SK-N-SH treated with all-trans-retinoic acid at 6 μM for 48 hours (cell line): ENCODE data around the gene KCNQ5.

Experiments used
- ATAC-seq: fragments of 200-7000 bp; cut with Tn5 transposase; 3 replicates; pipeline ENCODE4 v1.9.1; 2020; ENCODE audit warnings: mild to moderate bottlenecking, moderate library complexity
- ARNTL ChIP-seq: fragments of 450-650 bp; formaldehyde crosslinking; IDR thresholded peaks from 2 replicates; pipeline ENCODE4 v1.5.0; 2020; ENCODE audit warnings: low read depth, mild to moderate bottlenecking, moderate library complexity, borderline replicate concordance
- BACH2 ChIP-seq: fragments of 250-450 bp; sonication (Bioruptor Pico); IDR thresholded peaks from 2 replicates; pipeline ENCODE4 v1.9.0; 2021; ENCODE audit warnings: mild to moderate bottlenecking, borderline replicate concordance
- CREB5 ChIP-seq: fragments of 250-450 bp; sonication (Bioruptor Pico); IDR thresholded peaks from 2 replicates; pipeline ENCODE4 v1.5.1; 2020; ENCODE audit warnings: low read depth, mild to moderate bottlenecking, moderate library complexity
- CSDC2 ChIP-seq: fragments of 250-450 bp; sonication (Bioruptor Pico); IDR thresholded peaks from 2 replicates; pipeline ENCODE4 v1.5.0; 2020; ENCODE audit warnings: mild to moderate bottlenecking, moderate library complexity
- ESRRG ChIP-seq: fragments of 250-450 bp; sonication (Bioruptor Pico); IDR thresholded peaks from 2 replicates; pipeline ENCODE4 v1.6.1; 2021; ENCODE audit warnings: mild to moderate bottlenecking
- GLIS3 ChIP-seq: fragments of 250-450 bp; sonication (Bioruptor Pico); IDR thresholded peaks from 2 replicates; pipeline ENCODE4 v1.5.0; 2020; ENCODE audit warnings: mild to moderate bottlenecking, moderate library complexity
- ISL1 ChIP-seq: fragments of 250-450 bp; sonication (Bioruptor Pico); IDR thresholded peaks from 2 replicates; pipeline ENCODE4 v2.1.2; 2022; ENCODE audit warnings: mild to moderate bottlenecking, moderate library complexity
- OSR1 ChIP-seq: fragments of 250-450 bp; sonication (Bioruptor Pico); IDR thresholded peaks from 2 replicates; pipeline ENCODE4 v1.8.0; 2022; ENCODE audit warnings: moderate library complexity, mild to moderate bottlenecking, inconsistent platforms
- PATZ1 ChIP-seq: fragments of 250-450 bp; sonication (Bioruptor Pico); IDR thresholded peaks from 2 replicates; pipeline ENCODE4 v1.8.0; 2020; ENCODE audit warnings: mild to moderate bottlenecking, moderate library complexity, borderline replicate concordance
- POU6F1 ChIP-seq: fragments of 250-450 bp; sonication (Bioruptor Pico); IDR thresholded peaks from 2 replicates; pipeline ENCODE4 v1.8.0; 2021; ENCODE audit warnings: low read depth, mild to moderate bottlenecking, moderate library complexity, borderline replicate concordance
- PPARA ChIP-seq: fragments of 250-450 bp; sonication (Bioruptor Pico); IDR thresholded peaks from 2 replicates; pipeline ENCODE4 v1.5.0; 2020; ENCODE audit warnings: mild to moderate bottlenecking, borderline replicate concordance
- RARB ChIP-seq: fragments of 250-450 bp; sonication (Bioruptor Pico); IDR thresholded peaks from 2 replicates; pipeline ENCODE4 v1.8.0; 2021; ENCODE audit warnings: mild to moderate bottlenecking, moderate library complexity
- SNAI2 ChIP-seq: fragments of 250-450 bp; sonication (Bioruptor Pico); IDR thresholded peaks from 2 replicates; pipeline ENCODE4 v1.5.0; 2020; ENCODE audit warnings: mild to moderate bottlenecking, moderate library complexity
- TOX ChIP-seq: fragments of 250-450 bp; sonication (Bioruptor Pico); IDR thresholded peaks from 2 replicates; pipeline ENCODE4 v1.8.0; 2021; ENCODE audit warnings: mild to moderate bottlenecking, moderate library complexity, borderline replicate concordance
- TSHZ2 ChIP-seq: fragments of 250-450 bp; sonication (Bioruptor Pico); IDR thresholded peaks from 2 replicates; pipeline ENCODE4 v1.5.0; 2020; ENCODE audit warnings: mild to moderate bottlenecking, moderate library complexity
- ZFP3 ChIP-seq: fragments of 250-450 bp; sonication (Bioruptor Pico); IDR thresholded peaks from 2 replicates; pipeline ENCODE4 v1.5.0; 2020; ENCODE audit warnings: mild to moderate bottlenecking, moderate library complexity
- ZNF565 ChIP-seq: fragments of 450-650 bp; formaldehyde crosslinking; conservative IDR thresholded peaks from 2 replicates; pipeline ENCODE4 v1.5.0; 2020; ENCODE audit warnings: low read depth, mild to moderate bottlenecking, moderate library complexity
- ZNF70 ChIP-seq: fragments of 450-650 bp; formaldehyde crosslinking; IDR thresholded peaks from 2 replicates; pipeline ENCODE4 v1.5.0; 2020; ENCODE audit warnings: mild to moderate bottlenecking, moderate library complexity
- ZNF8 ChIP-seq: fragments of 450-650 bp; formaldehyde crosslinking; IDR thresholded peaks from 2 replicates; pipeline ENCODE4 v1.5.0; 2020; ENCODE audit warnings: mild to moderate bottlenecking, moderate library complexity

KCNQ5 gene

GRCh38 chr6:72841195-72841594, 219.3 kb downstream of the KCNQ5 start:
- ATAC-seq = no peak
- TF ChIP-seq SNAI2 = no peak
- TF ChIP-seq ZFP3 (CRISPR knock-in tag) = no peak
- TF ChIP-seq ZNF8 (CRISPR knock-in tag) = no peak
- no peak for TF ChIP-seq ISL1 (CRISPR knock-in tag)
- no peak for TF ChIP-seq GLIS3 (CRISPR knock-in tag)
- TF ChIP-seq CSDC2 = no peak
- no peak for TF ChIP-seq ZNF70 (CRISPR knock-in tag)
- TF ChIP-seq OSR1 (CRISPR knock-in tag) = no peak
- TF ChIP-seq TOX (CRISPR knock-in tag) = no peak
- TF ChIP-seq PATZ1 (CRISPR knock-in tag) = no peak
- TF ChIP-seq RARB (CRISPR knock-in tag) = no peak
- TF ChIP-seq CREB5 (CRISPR knock-in tag) = no peak

- TF ChIP-seq ZNF565 = no peak
- TF ChIP-seq ISL1 (CRISPR knock-in tag) = no peak
- TF ChIP-seq CSDC2 = no peak
- TF ChIP-seq ARNTL (CRISPR knock-in tag) = no peak
- no peak for TF ChIP-seq PPARA
- no peak for TF ChIP-seq PATZ1 (CRISPR knock-in tag)
- TF ChIP-seq ZFP3 (CRISPR knock-in tag) = no peak
- TF ChIP-seq ZNF70 (CRISPR knock-in tag) = no peak
- TF ChIP-seq ZNF8 (CRISPR knock-in tag) = no peak
- TF ChIP-seq, all 23 proteins: peak for 0
These were observed 220.3 kb downstream of the KCNQ5 start for GRCh38 chr6:72842140-72842539.

GRCh38 chr6:72844614-72845013, 222.8 kb downstream of the KCNQ5 start:
- no peak for TF ChIP-seq CREB5 (CRISPR knock-in tag)
- no peak for TF ChIP-seq ESRRG (CRISPR knock-in tag)
- TF ChIP-seq ZNF565 = no peak
- ATAC-seq = no peak

More at GRCh38 chr6:72842140-72842539, 220.3 kb downstream of the KCNQ5 start:
- no peak for ATAC-seq

- no peak for ATAC-seq
- no peak for TF ChIP-seq ISL1 (CRISPR knock-in tag)
- no peak for TF ChIP-seq CREB5 (CRISPR knock-in tag)
- TF ChIP-seq POU6F1 (CRISPR knock-in tag) = no peak
- TF ChIP-seq PATZ1 (CRISPR knock-in tag) = no peak
- TF ChIP-seq GLIS3 (CRISPR knock-in tag) = no peak
- TF ChIP-seq PPARA = no peak
- no peak for TF ChIP-seq ARNTL (CRISPR knock-in tag)
- TF ChIP-seq ZNF565 = no peak
- no peak for TF ChIP-seq TSHZ2 (CRISPR knock-in tag)
- TF ChIP-seq TOX (CRISPR knock-in tag) = no peak
- TF ChIP-seq BACH2 (CRISPR knock-in tag) = no peak
These were observed 227.5 kb downstream of the KCNQ5 start for GRCh38 chr6:72849346-72849745.
